ENCODE results near the gene RHOU. TPM values are rescaled to one million over a fixed set of nuclear protein-coding genes. Genes with fewer than 3 reads are reported as not detected.

Gene RHOU
- total RNA-seq, 4 donors from 2014 or later, result 16.5 to 24.5 (median 17.8) TPM

DNA sequence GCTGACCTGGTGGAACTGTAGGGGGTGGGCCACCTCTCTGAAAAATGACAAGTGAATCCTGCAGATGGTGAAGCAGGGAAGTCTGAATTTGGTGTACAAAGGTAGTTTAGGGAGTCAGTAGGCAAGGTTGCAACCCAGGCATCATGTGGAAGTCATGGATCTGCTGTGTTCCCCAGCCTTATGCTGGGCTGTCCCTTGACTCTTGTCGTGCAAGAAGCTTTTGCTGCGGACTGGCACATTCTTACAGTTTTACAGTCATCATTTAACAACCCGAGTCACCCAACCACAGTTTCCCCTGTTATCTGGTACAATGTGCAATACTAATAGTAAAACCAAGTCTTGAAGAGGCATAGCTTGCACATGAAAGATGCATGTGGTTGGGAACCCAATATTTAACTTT is 13.2 kb downstream of the RHOU start:
- Histone ChIP-seq H3K4me1 (peaks cover 0 to 2% (median 0%) of the 10 kb centered on the region in 4 donors), H3K4me3 (no peak overlapping the region), H3K27me3 (no peaks in the 10 kb centered on the region), H3K36me3 (peaks cover 0 to 40% (median 0%) of the 10 kb centered on the region in 3 donors), H3K27ac (no peak overlapping the region), H3K9me3 (no peaks in the 10 kb centered on the region)
- WGBS, 2 donors, result 54 to 67% methylated on average over 3 of the region's 3 CpGs
- TF ChIP-seq, protein P1, sequence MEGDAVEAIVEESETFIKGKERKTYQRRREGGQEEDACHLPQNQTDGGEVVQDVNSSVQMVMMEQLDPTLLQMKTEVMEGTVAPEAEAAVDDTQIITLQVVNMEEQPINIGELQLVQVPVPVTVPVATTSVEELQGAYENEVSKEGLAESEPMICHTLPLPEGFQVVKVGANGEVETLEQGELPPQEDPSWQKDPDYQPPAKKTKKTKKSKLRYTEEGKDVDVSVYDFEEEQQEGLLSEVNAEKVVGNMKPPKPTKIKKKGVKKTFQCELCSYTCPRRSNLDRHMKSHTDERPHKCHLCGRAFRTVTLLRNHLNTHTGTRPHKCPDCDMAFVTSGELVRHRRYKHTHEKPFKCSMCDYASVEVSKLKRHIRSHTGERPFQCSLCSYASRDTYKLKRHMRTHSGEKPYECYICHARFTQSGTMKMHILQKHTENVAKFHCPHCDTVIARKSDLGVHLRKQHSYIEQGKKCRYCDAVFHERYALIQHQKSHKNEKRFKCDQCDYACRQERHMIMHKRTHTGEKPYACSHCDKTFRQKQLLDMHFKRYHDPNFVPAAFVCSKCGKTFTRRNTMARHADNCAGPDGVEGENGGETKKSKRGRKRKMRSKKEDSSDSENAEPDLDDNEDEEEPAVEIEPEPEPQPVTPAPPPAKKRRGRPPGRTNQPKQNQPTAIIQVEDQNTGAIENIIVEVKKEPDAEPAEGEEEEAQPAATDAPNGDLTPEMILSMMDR (IDR thresholded peaks at IDR 0.05), result no peak
- no peak for TF ChIP-seq POLR2A (IDR thresholded peaks at IDR 0.05)
- no peak for TF ChIP-seq EP300 (IDR thresholded peaks at IDR 0.05)
- DNase-seq (ENCODE audit: low spot score in 2 of 2), result no peak

DNA sequence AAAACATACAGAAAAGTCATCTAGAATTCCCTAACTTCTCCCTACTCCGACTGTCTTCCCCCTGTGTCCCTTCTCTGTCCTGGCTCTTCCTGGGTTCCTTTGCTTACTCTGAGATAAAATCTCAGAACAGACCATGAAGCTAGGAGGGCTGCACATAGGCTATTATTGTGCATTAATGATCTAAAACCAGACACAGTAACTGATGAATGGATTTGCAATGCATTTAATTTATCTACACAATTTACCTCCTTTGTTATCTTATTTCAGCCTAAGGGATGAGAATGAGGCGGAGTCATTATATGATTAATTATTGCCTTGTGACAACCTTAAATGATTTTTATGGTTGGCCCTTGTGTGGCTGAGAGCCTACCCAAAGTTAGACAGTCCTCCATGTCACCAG is 14.5 kb downstream of the RHOU start:
- no peak for DNase-seq (ENCODE audit: low spot score in 2 of 2)
- Histone ChIP-seq H3K36me3 (peaks cover 0 to 26% (median 0%) of the 10 kb centered on the region in 3 donors), H3K4me1 (peaks cover 0 to 9% (median 0%) of the 10 kb centered on the region in 4 donors), H3K9me3 (no peaks in the 10 kb centered on the region), H3K27me3 (no peaks in the 10 kb centered on the region), H3K27ac (no peak overlapping the region), H3K4me3 (no peak overlapping the region)
- TF ChIP-seq EP300 (IDR thresholded peaks at IDR 0.05) (no peak), POLR2A (IDR thresholded peaks at IDR 0.05) (no peak)
- TF ChIP-seq, protein P1 (IDR thresholded peaks at IDR 0.05), result no peak
- 95 to 97% methylated on average over 2 of the region's 2 CpGs for WGBS, 2 donors

DNA sequence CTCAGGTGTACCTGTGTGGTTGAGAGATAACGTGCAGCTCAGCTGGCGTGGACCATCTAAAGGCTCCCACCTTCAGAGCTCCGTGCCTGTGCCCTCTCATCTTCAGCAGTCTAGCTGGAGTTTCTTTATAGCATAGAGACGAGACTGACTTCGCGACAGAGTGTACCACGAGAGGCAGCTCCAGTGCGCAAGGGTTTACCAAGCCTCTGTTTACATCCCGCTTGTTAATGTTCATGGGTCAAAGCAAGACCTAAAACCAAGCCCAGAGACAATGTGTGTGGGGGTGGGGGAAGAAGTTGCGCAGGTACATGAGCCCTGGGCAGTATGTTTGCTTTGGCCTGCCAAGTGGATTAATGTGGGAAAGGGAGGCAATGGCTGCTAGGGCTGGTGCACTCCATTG is 15.6 kb downstream of the RHOU start:
- Histone ChIP-seq H3K4me3 (no peak overlapping the region), H3K36me3 (peaks cover 0 to 15% (median 0%) of the 10 kb centered on the region in 3 donors), H3K4me1 (peaks cover 0 to 9% (median 0%) of the 10 kb centered on the region in 4 donors), H3K9me3 (no peaks in the 10 kb centered on the region), H3K27me3 (peaks cover 0 to 4% of the 10 kb centered on the region in 2 donors), H3K27ac (no peak overlapping the region)
- no peak for DNase-seq (ENCODE audit: low spot score in 2 of 2)
- no peak for TF ChIP-seq POLR2A (IDR thresholded peaks at IDR 0.05)
- 92% methylated on average over 10 of the region's 10 CpGs for WGBS, 2 donors

DNA sequence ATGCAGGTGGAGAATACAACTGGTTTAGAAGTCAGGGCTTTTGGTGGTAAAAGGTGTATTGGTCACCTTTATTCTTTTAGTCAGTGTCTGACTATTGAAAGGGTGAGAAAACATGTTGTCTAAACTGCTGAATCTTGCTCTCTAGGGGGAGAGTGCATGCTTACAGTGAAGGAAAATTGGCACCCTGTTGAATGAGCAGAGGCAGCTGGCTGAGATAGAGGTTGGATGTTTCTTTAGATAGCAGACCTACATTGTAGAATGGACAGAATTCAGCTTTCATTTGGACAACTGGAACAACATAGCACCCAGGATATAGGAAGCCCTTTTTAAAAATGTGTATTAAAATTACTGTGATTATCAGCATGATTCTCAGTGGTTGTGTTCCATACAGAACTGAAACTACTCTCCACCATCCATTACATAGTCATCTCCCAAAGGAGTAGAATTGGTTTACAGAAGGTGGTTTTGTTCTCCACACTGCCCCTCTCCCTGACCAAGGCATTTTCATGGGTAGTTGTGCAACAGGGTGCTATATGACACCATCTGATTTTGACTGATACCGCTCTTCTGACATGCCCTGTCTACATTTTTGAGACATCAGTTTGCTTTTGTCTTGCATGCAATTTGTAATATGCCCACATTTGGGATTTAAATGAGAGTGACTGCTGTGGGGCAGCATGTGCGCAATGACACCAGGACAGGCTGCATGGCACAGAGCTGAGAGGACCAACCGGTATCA is 16.2 kb downstream of the RHOU start:
- Histone ChIP-seq H3K4me1 (peaks cover 0 to 9% (median 0%) of the 10 kb centered on the region in 4 donors), H3K27me3 (peaks cover 0 to 4% of the 10 kb centered on the region in 2 donors), H3K27ac (no peak overlapping the region), H3K36me3 (peaks cover 0 to 9% (median 0%) of the 10 kb centered on the region in 3 donors), H3K9me3 (no peaks in the 10 kb centered on the region), H3K4me3 (no peak overlapping the region)
- no peak for DNase-seq (ENCODE audit: low spot score in 2 of 2)
- 96 to 97% methylated on average over 3 of the region's 3 CpGs for WGBS, 2 donors
- no peak for TF ChIP-seq EP300 (IDR thresholded peaks at IDR 0.05)

DNA sequence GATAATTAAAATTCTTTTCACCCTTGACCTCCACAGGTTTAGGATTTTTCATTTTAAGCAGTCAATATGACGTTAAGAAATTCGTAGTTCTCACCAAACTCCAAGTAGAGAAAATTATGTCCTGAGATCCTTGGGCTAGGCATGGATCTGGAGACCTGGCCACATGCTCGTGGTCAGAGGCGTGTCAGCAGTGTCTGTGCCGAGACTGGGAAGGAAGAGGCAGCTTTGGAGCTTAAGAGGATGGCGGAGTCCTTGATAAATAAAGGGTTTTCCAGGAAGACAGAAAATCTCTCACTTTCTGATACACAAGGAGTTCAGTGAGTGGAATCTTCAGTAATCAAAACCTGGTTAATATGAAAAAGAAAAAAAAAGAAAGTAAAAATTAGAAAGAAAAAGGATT is 17.0 kb downstream of the RHOU start:
- DNase-seq (ENCODE audit: low spot score in 2 of 2), result no peak
- Histone ChIP-seq H3K4me1 (peaks cover 0 to 9% (median 0%) of the 10 kb centered on the region in 4 donors), H3K4me3 (no peak overlapping the region), H3K27me3 (peaks cover 0 to 4% of the 10 kb centered on the region in 2 donors), H3K27ac (no peak overlapping the region), H3K9me3 (no peaks in the 10 kb centered on the region), H3K36me3 (peaks cover 0 to 2% (median 0%) of the 10 kb centered on the region in 3 donors)
- TF ChIP-seq EP300 (IDR thresholded peaks at IDR 0.05), result no peak
- TF ChIP-seq, protein P1 (IDR thresholded peaks at IDR 0.05), result no peak
- TF ChIP-seq POLR2A (IDR thresholded peaks at IDR 0.05), result no peak
- 87 to 89% methylated on average over 6 of the region's 6 CpGs for WGBS, 2 donors

DNA sequence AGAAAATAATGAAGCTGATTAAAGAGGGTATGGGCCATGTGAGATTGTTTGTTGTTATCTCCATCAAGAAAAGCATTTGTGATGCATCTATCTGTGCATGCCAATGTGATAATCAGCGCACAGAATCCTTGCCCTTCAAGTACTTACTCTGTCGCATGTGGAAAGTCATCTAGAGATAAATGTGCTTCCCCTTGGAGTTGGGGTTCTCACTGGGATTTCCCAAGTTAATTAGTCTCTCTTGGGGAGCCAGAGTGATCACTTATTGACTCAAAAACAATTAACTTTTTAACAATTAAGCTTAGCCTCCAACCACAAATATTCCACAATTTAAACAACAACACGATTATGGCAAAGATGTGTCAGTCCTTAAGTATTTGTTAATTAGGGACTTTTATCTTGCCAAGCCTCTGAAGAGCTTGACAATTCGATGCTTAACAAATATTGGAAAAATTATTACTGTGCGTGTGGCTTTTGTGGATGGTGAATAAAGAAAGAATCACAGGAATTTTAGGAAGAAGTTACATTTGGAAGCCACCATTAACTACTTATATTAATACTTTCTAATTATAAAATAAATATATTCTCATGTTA is 17.5 kb downstream of the RHOU start:
- TF ChIP-seq, protein P1 (IDR thresholded peaks at IDR 0.05), result no peak
- TF ChIP-seq EP300 (IDR thresholded peaks at IDR 0.05), result no peak
- TF ChIP-seq POLR2A (IDR thresholded peaks at IDR 0.05), result no peak
- WGBS, 2 donors, result 81 to 87% methylated on average over 5 of the region's 5 CpGs
- Histone ChIP-seq H3K4me3 (no peak overlapping the region), H3K36me3 (no peaks in the 10 kb centered on the region), H3K9me3 (no peaks in the 10 kb centered on the region), H3K27ac (no peak overlapping the region), H3K27me3 (peaks cover 0 to 4% of the 10 kb centered on the region in 2 donors), H3K4me1 (peaks cover 0 to 9% (median 0%) of the 10 kb centered on the region in 4 donors)
- DNase-seq (ENCODE audit: low spot score in 2 of 2), result no peak
